Hepatocyte (in vitro differentiated cells): ENCODE measurements around the gene CSNK1G1. TPM values are rescaled to one million over a fixed set of nuclear protein-coding genes. Genes with fewer than 3 reads are reported as not detected.

Source experiments
- DNase-seq: peaks from one replicate; pipeline ENCODE4 v3.0.0-alpha.2; 2016; ENCODE audit warnings: low spot score
- H2AFZ ChIP-seq: fragments of 200-600 bp; sonication (generic); 2 replicates; pipeline ENCODE4 v1.6.0; 2016; ENCODE audit warnings: antibody characterized with exemption, mild to moderate bottlenecking
- H3K27ac ChIP-seq: fragments of 200-600 bp; sonication (generic); 2 replicates; pipeline ENCODE4 v1.5.1; 2016; ENCODE audit warnings: mild to moderate bottlenecking
- H3K27me3 ChIP-seq: fragments of 200-600 bp; sonication (generic); 2 replicates; pipeline ENCODE4 v1.6.1; 2016
- H3K36me3 ChIP-seq: fragments of 200-600 bp; sonication (generic); replicated peaks from 2 replicates; pipeline ENCODE4 v1.5.1; 2016; ENCODE audit warnings: low read depth; ENCODE audit not compliant: insufficient read depth
- H3K4me1 ChIP-seq: fragments of 200-600 bp; sonication (generic); 2 replicates; pipeline ENCODE4 v1.5.1; 2016; ENCODE audit warnings: mild to moderate bottlenecking, moderate library complexity; ENCODE audit not compliant: insufficient read depth
- H3K4me2 ChIP-seq: fragments of 200-600 bp; sonication (generic); 2 replicates; pipeline ENCODE4 v1.6.0; 2016
- H3K4me3 ChIP-seq: fragments of 200-600 bp; sonication (generic); 2 replicates; pipeline ENCODE4 v1.5.1; 2016; ENCODE audit warnings: mild to moderate bottlenecking
- H3K79me2 ChIP-seq: fragments of 200-600 bp; sonication (generic); 2 replicates; pipeline ENCODE4 v1.6.0; 2017; ENCODE audit warnings: mild to moderate bottlenecking
- H3K9me2 ChIP-seq: fragments of 200-600 bp; sonication (generic); replicated peaks from 2 replicates; pipeline ENCODE4 v1.6.0; 2017; ENCODE audit warnings: mild to moderate bottlenecking; ENCODE audit not compliant: insufficient read depth
- H3K9me3 ChIP-seq: fragments of 200-600 bp; sonication (generic); 2 replicates; pipeline ENCODE4 v1.5.1; 2016; ENCODE audit warnings: low read depth, mild to moderate bottlenecking
- H4K20me1 ChIP-seq: fragments of 200-600 bp; sonication (generic); 2 replicates; pipeline ENCODE4 v1.6.0; 2016; ENCODE audit warnings: mild to moderate bottlenecking; ENCODE audit not compliant: insufficient read depth, poor library complexity, severe bottlenecking
- CTCF ChIP-seq: fragments of 200-600 bp; sonication (generic); IDR thresholded peaks from 2 replicates; pipeline ENCODE4 v1.5.1; 2016; ENCODE audit warnings: antibody characterized with exemption, mild to moderate bottlenecking; ENCODE audit not compliant: poor library complexity
- EZH2 ChIP-seq: fragments of 200-600 bp; sonication (generic); IDR thresholded peaks from 2 replicates; pipeline ENCODE4 v1.6.1; 2016; ENCODE audit warnings: antibody characterized with exemption, mild to moderate bottlenecking, borderline replicate concordance
- EZH2phosphoT487 ChIP-seq: fragments of 200-600 bp; sonication (generic); IDR thresholded peaks from one replicate; pipeline ENCODE4 v1.6.1; 2018; ENCODE audit warnings: antibody characterized with exemption, mild to moderate bottlenecking, low read depth, moderate library complexity; ENCODE audit not compliant: unreplicated experiment, severe bottlenecking
- WGBS: methylation state at CpG from one replicate; pipeline ENCODE4 v1.1.6; 2016; ENCODE audit warnings: low lambda C conversion rate; ENCODE audit errors: missing lambda C conversion rate; 5-methylcytosine and 5-hydroxymethylcytosine counted together
- polyA plus RNA-seq: library from polyadenylated mRNA; unstranded; fragments of >200 nt; fragmentation: Nextera tagmentation; extraction: Ambion mirVana; gene quantifications from 2 replicates; pipeline ENCODE4 v1.2.1, GENCODE V29; 2016
- total RNA-seq: library from RNA; depleted of rRNA; stranded (reverse); fragments of >200 nt; gene quantifications from 2 replicates; pipeline ENCODE4 v1.2.3, GENCODE V29; 2014

The CSNK1G1 gene
- total and polyA plus RNA-seq, 2 experiments from 2014 or later = 7.7 to 18.1 TPM

DNA sequence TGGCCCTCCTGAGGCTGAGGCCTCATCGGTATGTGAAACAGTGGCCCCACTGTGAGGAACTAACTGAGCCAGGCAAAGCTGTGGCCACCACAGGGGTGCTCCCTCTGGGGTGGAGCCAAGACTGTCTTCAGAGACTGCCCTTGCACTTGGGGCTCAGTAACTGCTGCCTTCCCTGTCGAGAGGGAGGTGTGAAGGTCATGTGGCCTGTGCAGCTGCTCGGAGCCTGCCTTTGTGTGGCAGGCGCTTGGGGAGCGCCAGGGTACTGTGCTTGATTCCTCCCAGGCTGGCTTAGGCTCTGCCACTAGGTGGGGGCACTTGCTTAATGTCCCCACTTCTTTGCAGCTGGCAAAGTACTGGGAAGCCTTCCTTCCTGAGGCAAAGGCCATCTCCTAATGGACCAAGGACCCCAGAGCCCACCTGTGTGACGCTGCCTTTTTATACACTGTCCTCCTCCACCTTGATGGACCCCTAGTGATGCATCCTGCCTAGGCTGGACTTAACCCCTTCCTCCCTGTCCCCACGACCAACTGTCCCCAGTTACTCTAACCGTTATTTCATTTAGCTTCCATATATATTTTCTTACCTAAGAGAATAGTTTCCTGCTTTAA, 218.6 kb downstream of the CSNK1G1 start:
- 87% methylated on average over 8 of the region's 8 CpGs for WGBS
- H3K9me2 ChIP-seq = no peaks in the 10 kb centered on the region
- no peaks in the 10 kb centered on the region for H3K79me2 ChIP-seq
- peaks cover 3% of the 10 kb centered on the region for H3K36me3 ChIP-seq
- H3K4me1 ChIP-seq = no peaks in the 10 kb centered on the region
- H2AFZ ChIP-seq = no peak overlapping the region
- no peak for TF ChIP-seq CTCF
- no peak for TF ChIP-seq EZH2phosphoT487
- no peak for TF ChIP-seq EZH2
- H3K27ac ChIP-seq = no peak overlapping the region
- H3K27me3 ChIP-seq = no peaks in the 10 kb centered on the region
- H3K9me3 ChIP-seq = no peaks in the 10 kb centered on the region
- no peak for DNase-seq
- no peak overlapping the region for H3K4me3 ChIP-seq
- H4K20me1 ChIP-seq = no peaks in the 10 kb centered on the region
- H3K4me2 ChIP-seq = no peak overlapping the region

DNA sequence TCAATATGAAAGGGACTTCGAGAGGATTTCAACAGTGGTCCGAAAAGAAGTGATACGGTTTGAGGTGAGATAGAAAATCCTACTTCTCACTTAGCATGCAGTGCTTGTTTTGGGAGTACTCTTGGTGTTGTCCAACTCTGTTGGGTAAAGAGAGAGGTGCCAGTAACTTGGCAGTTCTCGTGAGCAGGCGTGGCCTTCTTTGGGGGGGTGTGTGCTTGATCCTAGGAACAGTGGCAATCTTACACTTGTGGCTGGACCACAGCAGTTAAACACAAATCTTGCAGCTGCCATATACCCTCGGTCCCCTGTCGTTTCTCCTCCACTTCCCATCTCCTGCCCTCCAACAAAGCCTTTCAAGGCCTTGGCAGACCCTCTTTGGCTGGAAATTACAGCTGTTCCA, 219.6 kb downstream of the CSNK1G1 start:
- Histone ChIP-seq H4K20me1 (no peaks in the 10 kb centered on the region), H3K4me2 (no peak overlapping the region), H3K4me1 (no peaks in the 10 kb centered on the region), H3K79me2 (no peaks in the 10 kb centered on the region), H2AFZ (no peak overlapping the region), H3K9me3 (no peaks in the 10 kb centered on the region), H3K36me3 (peaks cover 3% of the 10 kb centered on the region), H3K27me3 (no peaks in the 10 kb centered on the region), H3K9me2 (no peaks in the 10 kb centered on the region), H3K4me3 (no peak overlapping the region), H3K27ac (no peak overlapping the region)
- DNase-seq = no peak
- 98% methylated on average over 7 of the region's 7 CpGs for WGBS
- no peak for TF ChIP-seq EZH2
- no peak for TF ChIP-seq CTCF
- TF ChIP-seq EZH2phosphoT487 = no peak

GRCh38 chr15:64134345-64134829, 221.6 kb downstream of the CSNK1G1 start:
- no peaks in the 10 kb centered on the region for H3K27me3 ChIP-seq
- TF ChIP-seq EZH2phosphoT487 (no peak), CTCF (no peak), EZH2 (no peak)
- no peak overlapping the region for H3K4me2 ChIP-seq
- no peak overlapping the region for H3K4me3 ChIP-seq
- no peaks in the 10 kb centered on the region for H3K4me1 ChIP-seq
- no peaks in the 10 kb centered on the region for H3K9me3 ChIP-seq
- no peak overlapping the region for H2AFZ ChIP-seq
- H3K79me2 ChIP-seq = no peaks in the 10 kb centered on the region
- H3K36me3 ChIP-seq = no peaks in the 10 kb centered on the region
- no peaks in the 10 kb centered on the region for H4K20me1 ChIP-seq
- no peak overlapping the region for H3K27ac ChIP-seq
- WGBS = 87% methylated on average over 9 of the region's 9 CpGs
- no peaks in the 10 kb centered on the region for H3K9me2 ChIP-seq
- DNase-seq = no peak
